GM21381 (cell line): Measurements from ENCODE around the gene YIPF7.

Experiments
- ATAC-seq: cut with Tn5 transposase; IDR thresholded peaks from one replicate; pipeline ENCODE4 v1.9.1; 2021; ENCODE audit warnings: mild to moderate bottlenecking, moderate library complexity; ENCODE audit not compliant: unreplicated experiment

Gene YIPF7

DNA sequence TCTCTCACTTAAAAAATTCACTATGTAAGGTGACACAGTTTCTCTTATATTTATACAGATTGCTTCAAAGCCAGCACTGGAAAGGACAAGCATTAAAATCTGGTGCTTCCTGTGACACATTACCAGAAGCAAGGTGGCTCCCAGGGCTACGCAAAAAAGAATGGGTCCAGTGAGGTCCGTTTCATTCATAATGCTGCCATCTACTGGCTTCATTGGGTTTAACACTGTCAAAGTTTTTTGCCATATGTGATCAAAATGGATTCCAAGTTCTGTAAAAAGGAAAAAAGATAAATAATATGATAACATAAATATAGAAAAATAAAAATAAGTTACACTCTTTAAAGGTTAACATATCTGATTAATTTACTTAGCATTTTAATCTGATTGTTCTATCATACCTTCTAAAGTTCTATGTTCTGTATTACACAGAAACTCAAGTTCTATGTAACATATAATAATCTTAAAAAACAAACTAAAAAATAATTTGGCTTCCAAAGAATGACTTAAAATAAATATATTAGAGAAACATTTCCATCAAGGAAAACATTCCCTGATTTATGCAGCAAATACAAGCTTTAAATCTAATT lies 22.1 kb downstream of the YIPF7 start:
- peak; percentile 94 for ATAC-seq

DNA sequence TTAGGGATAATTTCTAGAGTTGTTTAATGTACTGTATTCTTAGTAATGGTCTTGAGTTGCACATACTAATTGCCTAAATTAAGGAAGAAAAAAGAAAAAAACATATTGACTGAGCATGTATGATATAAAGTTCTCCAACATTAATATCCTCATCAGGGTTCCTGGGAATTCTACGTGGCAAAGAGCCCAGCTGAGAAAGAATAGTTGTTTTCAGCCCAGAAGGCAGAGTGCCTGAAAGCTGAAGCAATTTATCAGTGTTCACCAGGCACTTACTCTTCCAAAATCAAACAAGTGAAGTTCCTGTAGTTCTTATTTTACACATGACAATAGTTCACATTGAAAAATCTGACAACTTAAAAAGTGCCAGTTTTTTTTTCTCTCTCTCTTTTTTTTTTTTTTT lies 27.7 kb downstream of the YIPF7 start:
- ATAC-seq, result no peak

DNA sequence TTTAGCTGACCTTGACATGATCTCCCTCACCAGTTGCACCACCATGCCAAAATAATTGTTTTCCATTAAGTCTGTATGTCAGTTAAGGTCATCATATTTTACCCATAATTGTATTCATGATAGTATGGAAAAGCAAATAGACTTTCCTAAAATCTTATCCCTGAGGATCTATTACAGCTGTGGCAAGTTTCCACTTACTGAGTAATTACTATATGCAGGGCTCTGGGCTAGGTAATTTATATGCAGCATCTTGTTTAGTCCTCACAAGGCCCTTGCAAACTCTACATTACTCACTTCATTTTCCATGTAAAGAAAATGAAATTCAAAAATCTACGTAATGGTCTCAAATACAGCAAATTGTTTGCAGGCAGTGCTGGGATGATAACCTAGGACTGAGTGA lies 34.8 kb downstream of the YIPF7 start:
- no peak for ATAC-seq

- ATAC-seq, result no peak
These were observed 68.0 kb downstream of the YIPF7 start for GRCh38 chr4:44583393-44583792.

GRCh38 chr4:44580231-44580630 lies 71.2 kb downstream of the YIPF7 start:
- ATAC-seq, result no peak

DNA sequence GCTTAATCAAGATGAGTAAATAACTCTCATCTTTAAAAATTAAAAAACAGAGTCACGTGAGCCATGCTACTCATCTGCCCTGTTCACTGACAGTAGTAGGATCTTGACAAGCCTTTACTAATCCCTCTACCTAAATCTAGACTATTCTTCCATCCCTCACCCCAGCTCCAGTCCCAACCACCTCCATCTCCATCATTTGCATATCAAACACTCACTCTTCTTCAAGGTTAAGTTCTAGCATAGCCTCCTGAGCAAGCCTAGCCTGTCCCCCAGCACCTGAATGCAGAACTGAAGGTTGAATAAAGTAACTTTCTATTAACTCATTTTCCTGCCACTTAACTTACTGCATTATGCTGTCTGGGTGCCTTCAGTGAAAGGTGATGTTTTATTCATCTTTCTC lies 72.5 kb downstream of the YIPF7 start:
- ATAC-seq, result no peak
